Neuron (in vitro differentiated cells): ENCODE data around the gene EP300.

Experiments used
- H2AFZ ChIP-seq: one replicate; pipeline ENCODE4 v1.6.1; 2013; ENCODE audit warnings: low read depth, mild to moderate bottlenecking, inconsistent platforms, low read length, moderate library complexity
- H3K27me3 ChIP-seq: one replicate; pipeline ENCODE4 v1.6.1; 2013; ENCODE audit warnings: low read length; ENCODE audit not compliant: insufficient read depth
- H3K36me3 ChIP-seq: one replicate; pipeline ENCODE4 v1.6.1; 2013; ENCODE audit warnings: low read length; ENCODE audit not compliant: insufficient read depth
- H3K4me1 ChIP-seq: one replicate; pipeline ENCODE4 v1.6.1; 2013; ENCODE audit warnings: low read length; ENCODE audit not compliant: insufficient read depth
- H3K4me3 ChIP-seq: 2 replicates; pipeline ENCODE4 v1.5.1; 2013; ENCODE audit warnings: mild to moderate bottlenecking, low read length, moderate library complexity
- H3K9me3 ChIP-seq: one replicate; pipeline ENCODE4 v1.6.1; 2013; ENCODE audit warnings: low read length

EP300 gene

GRCh38 chr22:41180926-41181325 lies 88.5 kb downstream of the EP300 start:
- no peaks in the 10 kb centered on the region for H3K27me3 ChIP-seq
- no peaks in the 10 kb centered on the region for H3K4me1 ChIP-seq
- H3K4me3 ChIP-seq: no peak overlapping the region
- H3K36me3 ChIP-seq: peaks cover 40% of the 10 kb centered on the region
- no peak overlapping the region for H2AFZ ChIP-seq
- no peaks in the 10 kb centered on the region for H3K9me3 ChIP-seq

- Histone ChIP-seq H3K4me3 (no peak overlapping the region), H3K27me3 (no peaks in the 10 kb centered on the region), H3K9me3 (no peaks in the 10 kb centered on the region), H2AFZ (no peak overlapping the region), H3K4me1 (no peaks in the 10 kb centered on the region), H3K36me3 (peaks cover 33% of the 10 kb centered on the region)
Measured at GRCh38 chr22:41181349-41182241, 89.2 kb downstream of the EP300 start.

GRCh38 chr22:41184679-41185078 lies 92.3 kb downstream of the EP300 start:
- Histone ChIP-seq H3K36me3 (peaks cover 8% of the 10 kb centered on the region), H2AFZ (no peak overlapping the region), H3K27me3 (no peaks in the 10 kb centered on the region), H3K4me1 (no peaks in the 10 kb centered on the region), H3K9me3 (no peaks in the 10 kb centered on the region), H3K4me3 (no peak overlapping the region)

GRCh38 chr22:41191467-41191866 lies 99.1 kb downstream of the EP300 start:
- H3K27me3 ChIP-seq: no peaks in the 10 kb centered on the region
- no peaks in the 10 kb centered on the region for H3K9me3 ChIP-seq
- H3K4me3 ChIP-seq: no peak overlapping the region
- no peaks in the 10 kb centered on the region for H3K36me3 ChIP-seq
- no peaks in the 10 kb centered on the region for H3K4me1 ChIP-seq
- H2AFZ ChIP-seq: no peak overlapping the region

GRCh38 chr22:41193829-41194228 lies 101.4 kb downstream of the EP300 start:
- Histone ChIP-seq H3K4me1 (peaks cover 11% of the 10 kb centered on the region), H3K27me3 (no peaks in the 10 kb centered on the region), H2AFZ (no peak overlapping the region), H3K4me3 (no peak overlapping the region), H3K9me3 (no peaks in the 10 kb centered on the region), H3K36me3 (no peaks in the 10 kb centered on the region)

GRCh38 chr22:41197038-41197972 lies 104.9 kb downstream of the EP300 start:
- peak overlapping the region; percentile 98 for H2AFZ ChIP-seq
- H3K9me3 ChIP-seq: no peaks in the 10 kb centered on the region
- no peaks in the 10 kb centered on the region for H3K27me3 ChIP-seq

GRCh38 chr22:41198027-41198580 lies 105.7 kb downstream of the EP300 start:
- peak overlapping the region; percentile 98 for H2AFZ ChIP-seq
- H3K4me1 ChIP-seq: peaks cover 11% of the 10 kb centered on the region
- no peaks in the 10 kb centered on the region for H3K27me3 ChIP-seq
- no peaks in the 10 kb centered on the region for H3K36me3 ChIP-seq
- H3K9me3 ChIP-seq: no peaks in the 10 kb centered on the region
- H3K4me3 ChIP-seq: peak overlapping the region; percentile 67

More at GRCh38 chr22:41197038-41197972, 104.9 kb downstream of the EP300 start:
- Histone ChIP-seq H3K4me3 (peak overlapping the region; percentile 67), H3K36me3 (no peaks in the 10 kb centered on the region), H3K4me1 (peaks cover 11% of the 10 kb centered on the region)

- no peaks in the 10 kb centered on the region for H3K36me3 ChIP-seq
- H2AFZ ChIP-seq: no peak overlapping the region
- no peaks in the 10 kb centered on the region for H3K9me3 ChIP-seq
- H3K27me3 ChIP-seq: no peaks in the 10 kb centered on the region
- peaks cover 19% of the 10 kb centered on the region for H3K4me1 ChIP-seq
- no peak overlapping the region for H3K4me3 ChIP-seq
Measured at GRCh38 chr22:41201141-41201540, 108.7 kb downstream of the EP300 start.

GRCh38 chr22:41203118-41203517 lies 110.7 kb downstream of the EP300 start:
- Histone ChIP-seq H2AFZ (no peak overlapping the region), H3K9me3 (no peaks in the 10 kb centered on the region), H3K36me3 (no peaks in the 10 kb centered on the region), H3K4me1 (peaks cover 12% of the 10 kb centered on the region), H3K27me3 (no peaks in the 10 kb centered on the region), H3K4me3 (no peak overlapping the region)

GRCh38 chr22:41204066-41204465 lies 111.7 kb downstream of the EP300 start:
- Histone ChIP-seq H3K4me1 (peaks cover 9% of the 10 kb centered on the region), H3K27me3 (no peaks in the 10 kb centered on the region), H3K4me3 (no peak overlapping the region), H3K9me3 (no peaks in the 10 kb centered on the region), H2AFZ (no peak overlapping the region), H3K36me3 (peaks cover 2% of the 10 kb centered on the region)

- no peaks in the 10 kb centered on the region for H3K27me3 ChIP-seq
- H3K9me3 ChIP-seq: no peaks in the 10 kb centered on the region
- peak within 1 kb of the TSS; percentile 88 for H3K4me3 ChIP-seq
- peaks cover 7% of the 10 kb centered on the region for H3K36me3 ChIP-seq
- H2AFZ ChIP-seq: peak within 1 kb of the TSS; percentile 31
- H3K4me1 ChIP-seq: peaks cover 9% of the 10 kb centered on the region
Measured at GRCh38 chr22:41204992-41205900, 112.9 kb downstream of the EP300 start, which contains the start of gene L3MBTL2. L3MBTL2 (plus strand) TSS chr22:41205312; CDS start chr22:41205363, 51 bp downstream.

GRCh38 chr22:41206719-41207118 lies 114.3 kb downstream of the EP300 start:
- Histone ChIP-seq H3K36me3 (peaks cover 13% of the 10 kb centered on the region), H3K4me1 (peaks cover 9% of the 10 kb centered on the region), H2AFZ (no peak overlapping the region), H3K27me3 (no peaks in the 10 kb centered on the region), H3K4me3 (no peak overlapping the region), H3K9me3 (peaks cover 2% of the 10 kb centered on the region)
